Measurements from ENCODE around the gene ATP5F1D. TPM values are rescaled to one million over a fixed set of nuclear protein-coding genes. Genes with fewer than 3 reads are reported as not detected.

Gene ATP5F1D
- total and polyA plus RNA-seq, 2 donors (not counting 1 experiment from before 2014, with no cell fraction given), result 150 to 166 TPM

DNA sequence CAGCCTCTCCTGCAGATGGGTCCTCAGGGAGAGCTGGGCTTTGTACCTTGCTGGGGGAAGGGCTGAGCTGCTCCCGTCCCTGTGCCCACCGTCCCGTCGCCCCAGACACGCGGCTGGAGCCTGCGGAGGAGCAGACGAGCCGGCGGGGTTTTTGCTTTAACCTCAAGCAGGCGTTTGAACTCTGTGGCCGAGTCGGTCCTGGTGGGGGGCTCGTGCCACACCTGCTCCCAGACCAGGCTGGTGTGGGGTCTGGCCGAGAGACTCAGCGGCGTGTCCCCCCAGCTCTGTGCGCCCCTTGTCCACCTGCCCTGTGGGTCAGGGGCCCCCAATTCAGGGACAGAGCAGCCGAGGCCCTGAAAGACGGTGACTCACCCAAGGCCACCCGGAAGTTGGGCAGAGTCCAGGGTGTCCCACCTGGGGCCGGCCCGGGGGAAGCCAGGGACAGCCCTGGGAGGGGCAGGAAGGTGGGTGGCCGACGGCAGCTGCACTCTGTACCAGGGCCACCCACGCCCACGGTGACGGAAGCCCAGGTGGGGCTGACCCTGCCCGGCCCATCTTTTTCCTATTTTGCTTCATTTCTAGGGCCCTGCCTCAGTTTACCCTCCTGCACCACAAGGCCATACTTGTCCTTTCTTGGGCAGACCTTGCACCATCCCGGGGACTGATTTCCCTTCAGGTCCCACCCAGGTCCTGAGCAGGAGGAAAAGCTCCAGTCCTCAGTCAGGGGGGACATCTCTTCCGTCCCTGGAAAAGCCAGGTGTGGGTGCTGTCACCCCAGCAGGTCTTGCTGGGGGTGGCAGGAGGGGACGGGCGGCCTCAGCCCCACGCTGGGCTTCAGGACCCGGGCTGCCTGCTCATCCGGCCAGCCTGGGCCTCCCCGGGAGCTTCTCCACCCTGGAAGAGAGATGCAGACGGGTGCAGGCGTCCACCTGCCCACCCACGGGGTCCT lies 49.4 kb downstream of the ATP5F1D start:
- H3K4me1 ChIP-seq (ENCODE audit: control insufficient read depth in 2 of 2, insufficient read depth in 2 of 2, low read length in 2 of 2), result peaks cover 20 to 32% of the 10 kb centered on the region in 2 donors
- no peak overlapping the region for H3K27ac ChIP-seq (ENCODE audit: low read length in 2 of 2)
- Mint-ChIP-seq H3K9me3 (ENCODE audit: insufficient read depth) (no peaks in the 10 kb centered on the region), H3K27me3 (peaks cover 23% of the 10 kb centered on the region), H3K4me3 (no peak overlapping the region), H3K27ac (no peak overlapping the region), H3K4me1 (peaks cover 11% of the 10 kb centered on the region)
- intact Hi-C loops (cut with micrococcal nuclease), result no loop called here
- H4K20me1 ChIP-seq (ENCODE audit: control insufficient read depth, insufficient read depth, low read length, poor library complexity, severe bottlenecking), result no peaks in the 10 kb centered on the region
- H3K27me3 ChIP-seq (replicated peaks in 1 of 4; ENCODE audit: control extremely low read depth in 1 of 4, control insufficient read depth in 3 of 4, insufficient read depth in 4 of 4, low read length in 3 of 4), result peaks cover 0 to 86% (median 26%) of the 10 kb centered on the region in 4 experiments
- H3K4me2 ChIP-seq (replicated peaks; ENCODE audit: low read depth, low read length, poor library complexity, severe bottlenecking), result no peak overlapping the region
- DNase-seq (no peak), ATAC-seq (ENCODE audit: low read depth) (no peak)
- WGBS (ENCODE audit: insufficient coverage), result 78% methylated on average over 40 of the region's 40 CpGs
- TF ChIP-seq, protein P1, sequence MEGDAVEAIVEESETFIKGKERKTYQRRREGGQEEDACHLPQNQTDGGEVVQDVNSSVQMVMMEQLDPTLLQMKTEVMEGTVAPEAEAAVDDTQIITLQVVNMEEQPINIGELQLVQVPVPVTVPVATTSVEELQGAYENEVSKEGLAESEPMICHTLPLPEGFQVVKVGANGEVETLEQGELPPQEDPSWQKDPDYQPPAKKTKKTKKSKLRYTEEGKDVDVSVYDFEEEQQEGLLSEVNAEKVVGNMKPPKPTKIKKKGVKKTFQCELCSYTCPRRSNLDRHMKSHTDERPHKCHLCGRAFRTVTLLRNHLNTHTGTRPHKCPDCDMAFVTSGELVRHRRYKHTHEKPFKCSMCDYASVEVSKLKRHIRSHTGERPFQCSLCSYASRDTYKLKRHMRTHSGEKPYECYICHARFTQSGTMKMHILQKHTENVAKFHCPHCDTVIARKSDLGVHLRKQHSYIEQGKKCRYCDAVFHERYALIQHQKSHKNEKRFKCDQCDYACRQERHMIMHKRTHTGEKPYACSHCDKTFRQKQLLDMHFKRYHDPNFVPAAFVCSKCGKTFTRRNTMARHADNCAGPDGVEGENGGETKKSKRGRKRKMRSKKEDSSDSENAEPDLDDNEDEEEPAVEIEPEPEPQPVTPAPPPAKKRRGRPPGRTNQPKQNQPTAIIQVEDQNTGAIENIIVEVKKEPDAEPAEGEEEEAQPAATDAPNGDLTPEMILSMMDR (IDR thresholded peaks at IDR 0.05), result no peak
- TF ChIP-seq EZH2 (IDR thresholded peaks at IDR 0.05; ENCODE audit: borderline replicate concordance, insufficient read depth, low read depth, low read length, poor library complexity, severe bottlenecking), result no peak
- no peak overlapping the region for H2AFZ ChIP-seq (ENCODE audit: insufficient read depth, low read depth, low read length, poor library complexity, severe bottlenecking)
- H3K9me3 ChIP-seq (ENCODE audit: control extremely low read depth in 1 of 3, control insufficient read depth in 2 of 3, insufficient read depth in 1 of 3, low read length in 2 of 3), result peaks cover 0 to 12% (median 0%) of the 10 kb centered on the region in 3 donors
- ChIA-PET CTCF (interaction anchor here (0.6 kb wide), 1 partner anchor 45 kb away, joined by 4 read pairs; no protein-coding TSS in a partner anchor), POLR2A (interaction anchor here (0.6 kb wide), 1 partner anchor 13 kb away, joined by 3 read pairs; no protein-coding TSS in a partner anchor)
- H3K4me3 ChIP-seq (ENCODE audit: control extremely low read depth in 1 of 5, extremely low read depth in 1 of 5, insufficient read depth in 1 of 5, low read depth in 2 of 5, low read length in 4 of 5), result no peak overlapping the region
- no peak overlapping the region for H3K9ac ChIP-seq (ENCODE audit: low read length)
- no peaks in the 10 kb centered on the region for H3K36me3 ChIP-seq (replicated peaks in 1 of 2; ENCODE audit: control extremely low read depth in 1 of 2, control insufficient read depth in 1 of 2, extremely low read depth in 1 of 2, insufficient read depth in 2 of 2, low read length in 1 of 2)
- no peaks in the 10 kb centered on the region for H3K79me2 ChIP-seq (ENCODE audit: control insufficient read depth, insufficient read depth, low read length)
